GM06990 (cell line): ENCODE results near the gene MSMO1.

Experiments
- DNase-seq: peaks from one replicate; pipeline ENCODE4 v3.0.0-alpha.2; 2011; ENCODE audit not compliant: insufficient read length; ENCODE audit errors: extremely low read depth
- H3K27me3 ChIP-seq: replicated peaks from 2 replicates; pipeline ENCODE4 v1.6.0; 2011; ENCODE audit warnings: low read length; ENCODE audit not compliant: control insufficient read depth, insufficient read depth
- H3K36me3 ChIP-seq: 2 replicates; pipeline ENCODE4 v1.5.1; 2011; ENCODE audit warnings: low read length; ENCODE audit not compliant: control insufficient read depth, insufficient read depth
- H3K4me3 ChIP-seq: replicated peaks from 2 replicates; pipeline ENCODE4 v1.5.1; 2011; ENCODE audit warnings: low read depth, mild to moderate bottlenecking, control low read depth, low read length
- CTCF ChIP-seq: IDR thresholded peaks from 2 replicates; pipeline ENCODE4 v1.5.1; 2011; ENCODE audit warnings: low read length, control low read depth, mild to moderate bottlenecking, inconsistent platforms; ENCODE audit not compliant: insufficient read depth, poor library complexity, severe bottlenecking

The MSMO1 gene

GRCh38 chr4:165319030-165319429 lies 8.4 kb upstream of the MSMO1 start:
- no peaks in the 10 kb centered on the region for H3K36me3 ChIP-seq
- no peak for DNase-seq
- no peak for TF ChIP-seq CTCF
- H3K27me3 ChIP-seq = no peaks in the 10 kb centered on the region
- H3K4me3 ChIP-seq = no peak overlapping the region

- no peak for TF ChIP-seq CTCF
- no peak for DNase-seq
- Histone ChIP-seq H3K27me3 (no peaks in the 10 kb centered on the region), H3K36me3 (no peaks in the 10 kb centered on the region), H3K4me3 (no peak overlapping the region)
These were observed 8.0 kb upstream of the MSMO1 start for GRCh38 chr4:165319509-165319908.

DNA sequence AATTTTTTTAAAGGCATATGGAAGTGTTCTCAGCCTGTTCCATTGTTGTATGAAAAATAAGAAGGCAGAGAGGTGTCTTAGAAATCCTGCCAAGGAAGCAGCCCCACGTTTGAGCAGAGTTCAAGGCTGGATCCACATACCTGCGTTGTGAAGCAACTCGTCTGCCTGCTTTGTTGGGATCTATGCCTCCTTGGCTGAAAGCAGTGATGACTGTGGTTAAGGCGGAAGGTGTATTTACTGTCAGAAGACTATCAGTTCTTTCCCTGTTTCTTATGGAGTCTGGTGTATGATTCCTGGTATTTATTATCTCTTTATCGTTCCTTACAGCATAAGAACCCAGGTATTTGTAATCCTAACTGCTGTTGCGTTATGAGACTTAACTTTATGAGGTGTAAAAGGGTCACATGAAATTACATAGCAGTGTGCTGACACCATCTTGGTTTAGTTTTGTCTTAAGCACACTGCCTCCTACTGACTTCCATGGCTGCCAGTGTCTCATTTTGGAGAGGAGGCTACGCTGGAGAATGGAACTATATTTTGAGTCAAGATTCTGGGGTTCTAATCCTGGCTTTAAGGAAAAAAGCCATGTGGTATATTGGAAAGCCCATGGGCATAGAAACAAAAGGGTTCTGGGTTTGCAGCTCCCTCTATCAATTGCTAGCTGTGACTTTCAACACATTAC lies 3.1 kb upstream of the MSMO1 start:
- no peaks in the 10 kb centered on the region for H3K36me3 ChIP-seq
- no peak overlapping the region for H3K4me3 ChIP-seq
- no peaks in the 10 kb centered on the region for H3K27me3 ChIP-seq
- no peak for TF ChIP-seq CTCF
- no peak for DNase-seq

DNA sequence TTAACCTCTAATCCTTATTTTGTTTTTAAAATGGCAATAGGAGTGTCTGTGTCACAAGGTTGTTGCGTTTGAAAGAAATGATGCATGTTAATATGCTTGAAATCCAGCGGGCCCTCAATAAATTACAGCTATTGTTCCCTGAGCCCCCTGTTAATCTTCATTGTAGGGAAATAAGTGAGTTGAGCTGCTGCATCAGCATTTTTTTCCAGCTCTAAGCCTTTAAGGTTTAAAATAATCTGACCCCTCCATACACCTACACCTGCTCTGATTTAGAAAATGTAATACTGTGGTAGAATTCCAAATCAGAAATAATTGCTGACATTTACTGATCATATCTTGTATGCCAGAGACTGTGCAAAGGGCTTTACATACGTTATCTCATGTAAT lies 2.6 kb upstream of the MSMO1 start:
- no peak for TF ChIP-seq CTCF
- Histone ChIP-seq H3K4me3 (no peak overlapping the region), H3K36me3 (no peaks in the 10 kb centered on the region), H3K27me3 (no peaks in the 10 kb centered on the region)
- DNase-seq = no peak

DNA sequence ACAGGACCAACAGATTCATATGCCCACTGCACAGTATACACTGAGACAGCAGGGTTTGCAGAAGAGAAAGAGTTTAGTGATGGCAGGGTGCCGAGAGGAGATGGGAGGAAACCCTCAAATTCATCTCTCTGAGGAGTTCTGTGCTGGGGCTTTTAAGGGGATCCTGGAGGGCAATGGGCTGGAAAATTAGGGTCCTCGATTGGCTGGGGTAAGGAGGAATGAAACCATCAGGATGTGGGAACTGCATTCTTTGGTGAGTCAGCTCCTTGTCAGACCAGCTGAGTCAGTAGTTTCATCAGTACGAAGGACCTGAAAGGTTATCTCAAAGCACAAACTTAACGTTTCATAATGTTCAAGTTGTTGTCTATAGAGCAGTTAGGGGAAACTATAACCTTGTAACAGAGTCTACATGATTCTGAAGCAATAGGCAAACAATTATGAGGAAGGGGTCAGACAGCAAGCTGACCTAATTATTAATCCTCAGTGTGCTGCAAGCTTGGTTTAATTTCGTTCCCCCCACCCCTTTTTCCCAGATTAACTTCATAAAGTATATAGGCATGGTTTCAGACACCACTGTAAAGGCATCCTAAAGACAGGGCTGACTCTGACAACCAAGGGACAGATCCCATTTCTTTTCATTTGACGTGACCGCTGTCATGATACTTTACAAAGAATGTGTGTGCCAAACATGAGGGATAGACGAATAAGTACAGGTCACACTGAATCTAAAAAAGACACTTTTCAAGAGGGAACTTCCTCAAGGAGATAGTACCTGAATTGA lies 1.5 kb upstream of the MSMO1 start:
- peak overlapping the region; percentile 63 for H3K4me3 ChIP-seq
- TF ChIP-seq CTCF = no peak
- peaks cover 5% of the 10 kb centered on the region for H3K36me3 ChIP-seq
- no peaks in the 10 kb centered on the region for H3K27me3 ChIP-seq
- no peak for DNase-seq
